DOHH2 (cell line): ENCODE measurements around the gene MUC13.

Source experiments
- EZH2phosphoT487 ChIP-seq: fragments of 200-600 bp; sonication (generic); IDR thresholded peaks from 2 replicates; pipeline ENCODE4 v1.6.1; 2017; ENCODE audit warnings: borderline replicate concordance, mild to moderate bottlenecking, antibody characterized with exemption, low read length, moderate library complexity, mixed read lengths
- TF ChIP-seq, protein P1 (sequence below): fragments of 200-600 bp; sonication (generic); IDR thresholded peaks from one replicate; pipeline ENCODE4 v1.5.1; 2014; ENCODE audit warnings: antibody characterized with exemption, mild to moderate bottlenecking, low read depth, low read length; ENCODE audit not compliant: poor library complexity, severe bottlenecking

DNA sequence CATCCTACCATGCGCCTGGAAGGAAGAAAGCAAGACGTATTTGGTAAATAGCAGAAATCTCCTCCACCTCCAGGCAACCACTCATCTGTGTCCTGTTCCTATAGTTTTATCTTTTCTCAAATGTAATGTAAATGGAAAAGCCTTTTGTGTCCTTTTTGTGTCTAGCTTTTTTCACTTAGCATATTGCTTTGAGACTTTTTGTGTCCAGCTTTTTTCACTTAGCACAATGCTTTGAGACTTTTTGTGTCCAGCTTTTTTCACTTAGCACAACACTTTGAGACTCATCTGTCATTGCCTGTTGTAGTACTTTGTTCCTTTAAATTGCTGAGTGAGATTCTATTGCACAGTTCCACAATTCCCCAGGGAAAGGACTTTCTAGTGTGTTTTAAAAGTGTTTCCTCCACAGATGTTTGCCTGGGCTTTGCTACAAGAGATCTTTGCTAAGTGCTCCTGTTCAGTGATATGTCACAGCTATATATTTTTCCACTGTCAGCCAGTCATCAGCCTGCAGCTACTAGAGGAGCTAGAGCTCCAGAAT is 27.9 kb upstream of the MUC13 start:
- TF ChIP-seq, protein P1, sequence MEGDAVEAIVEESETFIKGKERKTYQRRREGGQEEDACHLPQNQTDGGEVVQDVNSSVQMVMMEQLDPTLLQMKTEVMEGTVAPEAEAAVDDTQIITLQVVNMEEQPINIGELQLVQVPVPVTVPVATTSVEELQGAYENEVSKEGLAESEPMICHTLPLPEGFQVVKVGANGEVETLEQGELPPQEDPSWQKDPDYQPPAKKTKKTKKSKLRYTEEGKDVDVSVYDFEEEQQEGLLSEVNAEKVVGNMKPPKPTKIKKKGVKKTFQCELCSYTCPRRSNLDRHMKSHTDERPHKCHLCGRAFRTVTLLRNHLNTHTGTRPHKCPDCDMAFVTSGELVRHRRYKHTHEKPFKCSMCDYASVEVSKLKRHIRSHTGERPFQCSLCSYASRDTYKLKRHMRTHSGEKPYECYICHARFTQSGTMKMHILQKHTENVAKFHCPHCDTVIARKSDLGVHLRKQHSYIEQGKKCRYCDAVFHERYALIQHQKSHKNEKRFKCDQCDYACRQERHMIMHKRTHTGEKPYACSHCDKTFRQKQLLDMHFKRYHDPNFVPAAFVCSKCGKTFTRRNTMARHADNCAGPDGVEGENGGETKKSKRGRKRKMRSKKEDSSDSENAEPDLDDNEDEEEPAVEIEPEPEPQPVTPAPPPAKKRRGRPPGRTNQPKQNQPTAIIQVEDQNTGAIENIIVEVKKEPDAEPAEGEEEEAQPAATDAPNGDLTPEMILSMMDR = no peak
- TF ChIP-seq EZH2phosphoT487 = no peak
